Panc1 (cell line): ENCODE data around the gene ATOSA.

Source experiments
- POLR2AphosphoS5 ChIP-seq: IDR thresholded peaks from 2 replicates; pipeline ENCODE4 v1.6.1; 2012; ENCODE audit warnings: mild to moderate bottlenecking, low read depth, low read length, moderate library complexity
- SIN3A ChIP-seq: IDR thresholded peaks from 2 replicates; pipeline ENCODE4 v1.6.1; 2012; ENCODE audit warnings: low read depth, mild to moderate bottlenecking, low read length, moderate library complexity, borderline replicate concordance; ENCODE audit not compliant: insufficient read depth
- TCF7L2 ChIP-seq: IDR thresholded peaks from 2 replicates; pipeline ENCODE4 v1.6.1; 2011; ENCODE audit warnings: mild to moderate bottlenecking, low read depth, low read length, inconsistent platforms
- TF ChIP-seq, protein P1 (sequence below): fragments of 450-650 bp; IDR thresholded peaks from 2 replicates; pipeline ENCODE4 v1.5.1; 2017; ENCODE audit warnings: mild to moderate bottlenecking

DNA sequence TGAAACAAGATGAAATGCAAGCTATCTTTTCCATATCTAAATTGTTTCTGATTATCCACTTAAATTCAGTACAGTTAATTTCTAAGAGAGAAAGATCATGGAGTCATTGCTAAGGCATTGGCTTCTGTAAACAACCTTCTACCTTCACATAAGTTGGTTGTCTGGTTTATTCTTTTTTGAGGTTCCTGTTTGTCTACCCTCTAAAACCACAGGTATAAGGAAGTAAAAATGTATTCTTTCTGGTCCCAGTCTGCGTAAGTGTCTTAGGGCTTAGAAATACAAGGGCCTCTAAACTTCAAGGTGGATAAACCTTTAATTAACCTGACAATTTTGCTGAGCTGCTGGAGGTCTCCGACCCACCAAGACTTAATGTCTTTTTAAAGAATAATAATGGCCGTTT is 3.6 kb upstream of the ATOSA start:
- TF ChIP-seq, protein P1, sequence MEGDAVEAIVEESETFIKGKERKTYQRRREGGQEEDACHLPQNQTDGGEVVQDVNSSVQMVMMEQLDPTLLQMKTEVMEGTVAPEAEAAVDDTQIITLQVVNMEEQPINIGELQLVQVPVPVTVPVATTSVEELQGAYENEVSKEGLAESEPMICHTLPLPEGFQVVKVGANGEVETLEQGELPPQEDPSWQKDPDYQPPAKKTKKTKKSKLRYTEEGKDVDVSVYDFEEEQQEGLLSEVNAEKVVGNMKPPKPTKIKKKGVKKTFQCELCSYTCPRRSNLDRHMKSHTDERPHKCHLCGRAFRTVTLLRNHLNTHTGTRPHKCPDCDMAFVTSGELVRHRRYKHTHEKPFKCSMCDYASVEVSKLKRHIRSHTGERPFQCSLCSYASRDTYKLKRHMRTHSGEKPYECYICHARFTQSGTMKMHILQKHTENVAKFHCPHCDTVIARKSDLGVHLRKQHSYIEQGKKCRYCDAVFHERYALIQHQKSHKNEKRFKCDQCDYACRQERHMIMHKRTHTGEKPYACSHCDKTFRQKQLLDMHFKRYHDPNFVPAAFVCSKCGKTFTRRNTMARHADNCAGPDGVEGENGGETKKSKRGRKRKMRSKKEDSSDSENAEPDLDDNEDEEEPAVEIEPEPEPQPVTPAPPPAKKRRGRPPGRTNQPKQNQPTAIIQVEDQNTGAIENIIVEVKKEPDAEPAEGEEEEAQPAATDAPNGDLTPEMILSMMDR, result no peak
- TF ChIP-seq TCF7L2 (no peak), POLR2AphosphoS5 (no peak), SIN3A (no peak)
